NCI-H226 (cell line): Measurements from ENCODE around the gene PAQR7.
"Not testable (repeated sequence)": the region's sequence is repeated elsewhere in the genome, so short reads cannot be mapped to it uniquely, and the experiment has no call there.

Experiments
- DNase-seq: peaks from one replicate; pipeline ENCODE4 v3.0.0-alpha.2; 2015

Gene PAQR7

GRCh38 chr1:25844536-25845337 is 30.8 kb downstream of the PAQR7 start:
- DNase-seq, result no peak

- DNase-seq, result no peak
Observed at GRCh38 chr1:25843483-25843882, 32.0 kb downstream of the PAQR7 start.

GRCh38 chr1:25839808-25840207 is 35.7 kb downstream of the PAQR7 start:
- not testable (repeated sequence) for DNase-seq

- DNase-seq, result no peak
Observed at GRCh38 chr1:25837262-25837875, 38.1 kb downstream of the PAQR7 start.

- no peak for DNase-seq
Observed at GRCh38 chr1:25836695-25837094, 38.8 kb downstream of the PAQR7 start.

GRCh38 chr1:25834894-25835293 is 40.6 kb downstream of the PAQR7 start:
- DNase-seq, result no peak

GRCh38 chr1:25833158-25833557 is 42.4 kb downstream of the PAQR7 start:
- DNase-seq, result no peak

- DNase-seq, result no peak
Observed at GRCh38 chr1:25832336-25833037, 43.0 kb downstream of the PAQR7 start.

- DNase-seq, result no peak
Observed at GRCh38 chr1:25831569-25832196, 43.8 kb downstream of the PAQR7 start.

GRCh38 chr1:25829046-25829445 is 46.5 kb downstream of the PAQR7 start:
- DNase-seq, result no peak

GRCh38 chr1:25828491-25828890 is 47.0 kb downstream of the PAQR7 start:
- DNase-seq, result no peak

GRCh38 chr1:25826571-25826970 is 48.9 kb downstream of the PAQR7 start:
- DNase-seq, result no peak

GRCh38 chr1:25825605-25826004 is 49.9 kb downstream of the PAQR7 start:
- DNase-seq, result no peak

- DNase-seq, result peak; percentile 39
Observed at GRCh38 chr1:25821630-25822091, 53.8 kb downstream of the PAQR7 start.

- no peak for DNase-seq
Observed at GRCh38 chr1:25821112-25821476, 54.4 kb downstream of the PAQR7 start.

- no peak for DNase-seq
Observed at GRCh38 chr1:25820247-25821111, 55.0 kb downstream of the PAQR7 start.

GRCh38 chr1:25819491-25820246 is 55.8 kb downstream of the PAQR7 start, which contains the start of gene MTFR1L:
TSS of gene MTFR1L (plus strand) at chr1:25819954. CDS start at chr1:25823105, 3,151 bp downstream.
- peak; percentile 82 for DNase-seq

GRCh38 chr1:25818569-25818968 is 56.9 kb downstream of the PAQR7 start:
- DNase-seq, result no peak

- DNase-seq, result no peak
Observed at GRCh38 chr1:25817840-25818501, 57.5 kb downstream of the PAQR7 start.

- DNase-seq, result no peak
Observed at GRCh38 chr1:25816112-25816718, 59.3 kb downstream of the PAQR7 start.
